Spleen (tissue), 7 donors: ENCODE measurements around the gene RAB8B.

Experiments used
- CTCF ChIP-seq, 11 experiments: fragments of 200-600 bp in 7 of 11; fragments of 450-650 bp in 4 of 11; sonication (generic) in 4 of 11; IDR thresholded peaks in 8 of 11; conservative IDR thresholded peaks in 3 of 11; 1 replicate in 7 of 11; 2 replicates in 4 of 11; pipeline versions ENCODE4 v1.4.0 to v1.8.0; 2016 to 2021; ENCODE audit warnings: antibody characterized with exemption in 11 of 11, inconsistent platforms in 4 of 11, mild to moderate bottlenecking in 1 of 11
- POLR2A ChIP-seq, 3 donors: fragments of 450-650 bp; IDR thresholded peaks; one replicate each; pipeline ENCODE4 v1.5.1; 2017; ENCODE audit warnings: antibody characterized with exemption in 3 of 3, mild to moderate bottlenecking in 1 of 3
- POLR2AphosphoS5 ChIP-seq, 3 donors: sonication (generic); formaldehyde crosslinking; IDR thresholded peaks; one replicate each; pipeline ENCODE4 v1.5.1; 2017; ENCODE audit warnings: antibody characterized with exemption in 3 of 3
- donor health status: DM: no; HTN: no; CAD: no; lungs with moderate emphysema.
- donor health status: DM: no; HTN: no; CAD: no.
- donor health status: DM: no; HTN: no; CAD: no.

GRCh38 chr15:63195569-63196015 is 6.2 kb downstream of the RAB8B start:
- no peak for TF ChIP-seq CTCF (IDR thresholded peaks at IDR 0.05 in 8 of 11, conservative IDR thresholded peaks at IDR 0.05 in 3 of 11)
- no peak for TF ChIP-seq POLR2A (IDR thresholded peaks at IDR 0.05)
- no peak for TF ChIP-seq POLR2AphosphoS5 (IDR thresholded peaks at IDR 0.05)
